Stimulated activated naive CD8-positive, alpha-beta T cell treated with anti-CD3 and anti-CD28 coated beads, Interleukin-15, amount 100 ng/mL, for 72 hours (primary cell): ENCODE data around the gene ALDH1A3.

Experiments
- ATAC-seq: fragments of 150-1000 bp; cut with Tn5 transposase; 2 replicates; pipeline ENCODE4 v1.10.0; 2021; ENCODE audit warnings: mild to moderate bottlenecking, moderate library complexity
- DNase-seq, 2 donors: peaks; one replicate each; pipeline ENCODE4 v3.0.0; 2021 to 2022
- H3K27ac Mint-ChIP-seq, 2 donors: one replicate each; pipeline ENCODE4 v1.8.0; 2022; ENCODE audit warnings: mild to moderate bottlenecking in 2 of 2, mixed read lengths in 2 of 2, moderate library complexity in 2 of 2
- H3K27me3 Mint-ChIP-seq: one replicate; pipeline ENCODE4 v1.8.0; 2022; ENCODE audit warnings: mixed read lengths
- H3K4me1 Mint-ChIP-seq: one replicate; pipeline ENCODE4 v1.8.0; 2022; ENCODE audit warnings: mild to moderate bottlenecking, mixed read lengths
- H3K4me3 Mint-ChIP-seq, 2 donors: one replicate each; pipeline ENCODE4 v1.8.0; 2022; ENCODE audit warnings: mild to moderate bottlenecking in 2 of 2, mixed read lengths in 2 of 2, moderate library complexity in 1 of 2
- H3K9me3 Mint-ChIP-seq, 2 donors: one replicate each; pipeline ENCODE4 v1.8.0; 2022; ENCODE audit warnings: mixed read lengths in 2 of 2

The ALDH1A3 gene

GRCh38 chr15:100889385-100890050 is 9.9 kb downstream of the ALDH1A3 start:
- Mint-ChIP-seq H3K4me1 (peaks cover 17% of the 10 kb centered on the region), H3K4me3 (no peak overlapping the region), H3K27me3 (peaks cover 88% of the 10 kb centered on the region), H3K27ac (peak overlapping the region in 1 of 2 donors; percentile 63), H3K9me3 (no peaks in the 10 kb centered on the region)
- DNase-seq (no peak), ATAC-seq (no peak)

GRCh38 chr15:100890051-100890720 is 10.6 kb downstream of the ALDH1A3 start:
- H3K27me3 Mint-ChIP-seq, result peaks cover 87% of the 10 kb centered on the region
- H3K4me3 Mint-ChIP-seq, result no peak overlapping the region
- DNase-seq (no peak), ATAC-seq (no peak)
- no peak overlapping the region for H3K27ac Mint-ChIP-seq
- no peaks in the 10 kb centered on the region for H3K9me3 Mint-ChIP-seq
- H3K4me1 Mint-ChIP-seq, result peaks cover 17% of the 10 kb centered on the region

- Mint-ChIP-seq H3K4me3 (no peak overlapping the region), H3K4me1 (peaks cover 17% of the 10 kb centered on the region), H3K9me3 (no peaks in the 10 kb centered on the region), H3K27me3 (peaks cover 87% of the 10 kb centered on the region), H3K27ac (no peak overlapping the region)
- DNase-seq, result no peak
- no peak for ATAC-seq
These were observed 11.2 kb downstream of the ALDH1A3 start for GRCh38 chr15:100890850-100891249.

DNA sequence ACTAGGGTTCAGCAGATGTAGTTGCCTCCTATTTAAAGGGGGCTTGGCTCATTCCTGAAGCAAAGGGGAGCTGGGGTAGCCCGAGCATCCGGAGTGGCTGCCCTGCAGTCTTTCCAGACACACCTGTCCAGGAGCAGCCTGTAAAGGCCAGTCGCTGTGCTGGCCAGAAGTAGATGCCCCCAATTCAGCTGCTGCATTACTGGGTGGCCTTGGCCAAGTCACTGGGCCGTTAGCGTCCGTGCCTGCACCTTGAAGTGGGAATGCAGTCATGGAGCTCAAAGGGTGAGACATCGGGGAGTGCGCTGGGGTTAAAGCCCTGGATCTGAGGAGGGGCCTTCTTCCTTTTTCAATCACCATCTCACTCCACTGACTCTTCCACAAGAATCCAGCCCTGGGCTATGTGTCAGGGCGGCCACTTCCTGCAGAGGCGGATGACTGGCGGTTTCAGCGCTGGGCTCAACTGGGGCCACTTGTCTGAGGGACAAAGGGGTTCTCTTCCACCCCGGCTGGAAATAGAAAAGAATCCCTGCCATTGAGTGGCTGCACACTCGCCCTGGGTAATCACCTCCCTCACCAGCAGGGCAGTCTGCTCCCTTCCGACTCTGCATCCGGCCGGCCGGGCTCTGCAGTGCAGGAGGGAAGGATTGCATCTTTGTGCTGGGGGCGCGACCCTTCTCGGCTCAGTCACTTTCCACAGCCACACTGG is 11.8 kb downstream of the ALDH1A3 start:
- H3K4me1 Mint-ChIP-seq, result peaks cover 17% of the 10 kb centered on the region

DNA sequence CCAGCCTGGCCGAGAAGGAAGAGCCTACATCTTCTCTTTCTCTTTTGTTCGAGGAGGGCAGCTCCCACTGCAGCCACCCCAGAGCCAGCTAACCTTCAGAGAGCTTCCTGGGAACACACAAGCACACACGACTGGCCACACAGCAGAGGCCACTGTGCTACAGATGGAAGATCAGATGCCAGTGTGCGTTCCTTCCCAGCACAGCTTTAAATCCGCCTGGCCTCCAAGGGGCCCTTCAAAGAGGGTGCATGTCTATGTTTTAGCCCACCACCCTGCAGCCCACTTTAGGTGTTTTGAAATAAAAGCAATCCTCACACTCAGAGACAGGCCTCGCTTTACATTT is 12.4 kb downstream of the ALDH1A3 start:
- H3K9me3 Mint-ChIP-seq, result no peaks in the 10 kb centered on the region
- DNase-seq (no peak), ATAC-seq (no peak)
- H3K27ac Mint-ChIP-seq, result no peak overlapping the region
- peaks cover 82% of the 10 kb centered on the region for H3K27me3 Mint-ChIP-seq
- H3K4me3 Mint-ChIP-seq, result no peak overlapping the region
- peaks cover 17% of the 10 kb centered on the region for H3K4me1 Mint-ChIP-seq

More for the DNA sequence above, 11.8 kb downstream of the ALDH1A3 start:
- H3K9me3 Mint-ChIP-seq, result no peaks in the 10 kb centered on the region
- ATAC-seq (no peak), DNase-seq (no peak)
- H3K27ac Mint-ChIP-seq, result no peak overlapping the region
- H3K27me3 Mint-ChIP-seq, result peaks cover 84% of the 10 kb centered on the region
- H3K4me3 Mint-ChIP-seq, result no peak overlapping the region

DNA sequence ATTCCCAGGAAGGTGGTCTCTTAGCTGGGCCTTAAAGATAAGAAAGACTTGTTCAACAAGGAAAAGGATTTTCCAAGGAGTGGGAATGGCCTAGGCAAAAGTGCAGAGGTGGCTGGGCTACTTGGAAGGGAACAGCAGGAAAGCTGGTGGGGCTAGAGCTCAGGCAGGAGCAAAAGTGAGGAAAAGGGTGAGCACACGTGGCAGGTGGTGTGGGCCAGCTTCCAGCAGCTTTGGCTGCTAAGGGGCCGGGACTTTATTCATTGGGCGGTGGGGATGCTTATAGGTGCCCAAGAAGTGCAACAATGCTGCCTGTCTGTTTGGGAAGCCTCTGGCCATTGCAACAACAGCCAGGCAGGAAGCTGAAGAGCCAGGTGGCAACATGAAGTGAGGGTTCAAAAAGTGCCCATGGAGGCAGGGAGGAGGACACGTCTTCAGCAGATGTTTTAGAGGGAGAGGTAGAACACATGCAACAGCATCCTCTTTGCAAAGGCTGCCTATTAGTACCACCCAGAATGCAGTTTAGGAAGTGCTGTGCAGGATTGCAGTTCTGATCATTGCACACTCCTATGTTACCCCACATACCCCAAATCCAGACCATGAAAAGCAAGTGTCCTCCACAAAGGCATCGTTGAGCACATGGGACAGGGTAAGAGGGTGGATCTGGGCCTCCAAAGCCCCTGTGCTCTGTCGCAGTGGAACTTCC is 13.8 kb downstream of the ALDH1A3 start:
- Mint-ChIP-seq H3K4me1 (peaks cover 17% of the 10 kb centered on the region), H3K27ac (no peak overlapping the region), H3K4me3 (no peak overlapping the region), H3K9me3 (no peaks in the 10 kb centered on the region), H3K27me3 (peaks cover 90% of the 10 kb centered on the region)
- DNase-seq, result no peak
- ATAC-seq, result no peak

GRCh38 chr15:100893964-100894295 is 14.3 kb downstream of the ALDH1A3 start:
- H3K4me1 Mint-ChIP-seq, result peaks cover 17% of the 10 kb centered on the region
- ATAC-seq, result no peak
- no peak overlapping the region for H3K4me3 Mint-ChIP-seq
- H3K27me3 Mint-ChIP-seq, result peaks cover 90% of the 10 kb centered on the region
- H3K27ac Mint-ChIP-seq, result no peak overlapping the region
- H3K9me3 Mint-ChIP-seq, result no peaks in the 10 kb centered on the region
- no peak for DNase-seq

DNA sequence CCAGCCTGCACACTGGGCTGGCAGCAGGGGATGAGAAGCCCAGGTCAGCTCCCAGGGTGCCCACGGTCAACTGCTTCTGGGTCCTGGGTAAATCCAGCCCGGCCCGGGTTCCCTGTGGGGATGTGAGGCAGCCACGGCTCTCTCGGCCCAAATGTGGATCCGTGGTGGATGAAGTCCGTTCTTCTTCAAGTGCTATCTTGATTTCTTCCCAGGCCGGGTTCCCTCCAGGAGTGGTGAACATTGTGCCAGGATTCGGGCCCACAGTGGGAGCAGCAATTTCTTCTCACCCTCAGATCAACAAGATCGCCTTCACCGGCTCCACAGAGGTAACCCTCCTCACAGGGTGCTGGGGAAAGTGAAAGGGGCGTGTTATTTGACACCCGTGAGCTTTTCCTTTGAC is 16.1 kb downstream of the ALDH1A3 start:
- Mint-ChIP-seq H3K9me3 (no peaks in the 10 kb centered on the region), H3K27ac (no peak overlapping the region), H3K27me3 (peaks cover 72% of the 10 kb centered on the region), H3K4me3 (no peak overlapping the region), H3K4me1 (peaks cover 5% of the 10 kb centered on the region)
- no peak for ATAC-seq
- no peak for DNase-seq

DNA sequence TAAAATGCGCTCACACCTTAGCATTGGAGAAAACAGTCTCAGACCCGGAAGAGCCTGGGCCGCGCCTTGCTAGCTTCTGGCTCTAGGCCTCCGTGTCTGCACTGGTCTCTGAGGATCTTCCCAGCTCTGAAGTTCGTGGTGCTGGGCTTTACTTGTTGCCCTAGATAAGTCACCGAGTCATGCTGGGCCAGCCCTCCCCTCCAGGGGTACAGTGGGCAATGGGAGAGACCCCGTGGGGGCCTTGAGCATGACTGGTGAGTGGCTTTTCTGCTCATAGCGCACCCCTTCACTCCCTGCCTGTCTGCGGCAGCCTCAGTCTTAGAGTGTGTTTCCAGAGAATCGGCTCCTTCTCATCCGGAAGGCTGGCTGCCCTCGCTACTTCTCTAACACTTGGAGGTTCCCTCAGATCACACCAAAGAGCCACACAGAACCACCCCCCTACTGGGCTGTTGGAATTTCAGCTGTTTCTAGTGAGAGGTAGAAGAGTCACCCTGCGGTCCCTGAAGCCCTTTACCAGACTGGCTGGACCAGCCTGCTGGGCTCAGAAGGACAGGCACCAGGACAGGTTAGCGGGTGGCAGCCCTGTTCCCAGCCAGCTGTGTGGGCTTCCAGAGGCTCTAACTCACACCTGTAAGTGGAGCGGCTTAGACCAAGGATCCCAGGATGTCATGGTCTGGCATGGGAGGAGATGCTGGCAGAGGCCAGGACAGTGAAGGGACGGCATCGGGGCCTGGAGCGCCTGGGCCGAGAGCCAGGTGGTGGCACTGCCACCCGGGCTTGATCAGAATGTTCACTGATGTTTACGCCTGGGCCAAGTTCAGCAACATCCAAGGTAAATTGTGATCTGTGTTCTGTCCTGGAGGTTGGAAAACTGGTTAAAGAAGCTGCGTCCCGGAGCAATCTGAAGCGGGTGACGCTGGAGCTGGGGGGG is 17.9 kb downstream of the ALDH1A3 start:
- ATAC-seq, result no peak
- no peaks in the 10 kb centered on the region for H3K9me3 Mint-ChIP-seq
- no peaks in the 10 kb centered on the region for H3K4me1 Mint-ChIP-seq

DNA sequence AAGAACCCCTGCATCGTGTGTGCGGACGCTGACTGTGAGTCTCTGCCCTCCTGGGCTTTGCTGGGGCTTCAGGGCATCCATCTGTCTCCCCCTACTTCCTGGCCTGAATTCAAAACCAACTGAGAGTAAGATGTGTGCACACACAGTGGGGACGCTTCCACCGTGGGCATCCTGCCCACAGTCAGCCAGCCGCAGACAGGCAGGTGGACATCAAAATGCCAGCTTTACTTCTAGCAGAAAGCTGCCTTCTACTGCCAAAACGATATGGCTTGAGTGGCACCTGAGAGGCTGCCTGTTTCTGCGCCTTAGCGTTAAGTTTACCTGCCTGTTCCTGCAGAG is 18.5 kb downstream of the ALDH1A3 start:
- Mint-ChIP-seq H3K4me1 (no peaks in the 10 kb centered on the region), H3K27me3 (peaks cover 48% of the 10 kb centered on the region), H3K9me3 (no peaks in the 10 kb centered on the region), H3K4me3 (no peak overlapping the region), H3K27ac (no peak overlapping the region)
- ATAC-seq (no peak), DNase-seq (no peak)

More for the DNA sequence above, 17.9 kb downstream of the ALDH1A3 start:
- Mint-ChIP-seq H3K4me3 (no peak overlapping the region), H3K27ac (no peak overlapping the region), H3K27me3 (peaks cover 55% of the 10 kb centered on the region)
- DNase-seq, result no peak

GRCh38 chr15:100898661-100899462 is 19.2 kb downstream of the ALDH1A3 start:
- no peak overlapping the region for H3K27ac Mint-ChIP-seq
- H3K4me1 Mint-ChIP-seq, result no peaks in the 10 kb centered on the region
- no peaks in the 10 kb centered on the region for H3K9me3 Mint-ChIP-seq
- DNase-seq (no peak), ATAC-seq (no peak)
- peaks cover 41% of the 10 kb centered on the region for H3K27me3 Mint-ChIP-seq
- H3K4me3 Mint-ChIP-seq, result no peak overlapping the region

GRCh38 chr15:100899601-100900000 is 20.0 kb downstream of the ALDH1A3 start:
- Mint-ChIP-seq H3K27me3 (peaks cover 33% of the 10 kb centered on the region), H3K9me3 (no peaks in the 10 kb centered on the region), H3K4me1 (no peaks in the 10 kb centered on the region), H3K4me3 (no peak overlapping the region), H3K27ac (no peak overlapping the region)
- DNase-seq, result no peak
- no peak for ATAC-seq

GRCh38 chr15:100900136-100900794 is 20.6 kb downstream of the ALDH1A3 start:
- no peak for ATAC-seq
- H3K9me3 Mint-ChIP-seq, result no peaks in the 10 kb centered on the region
- no peak overlapping the region for H3K4me3 Mint-ChIP-seq
- H3K27ac Mint-ChIP-seq, result no peak overlapping the region
- H3K27me3 Mint-ChIP-seq, result peaks cover 28% of the 10 kb centered on the region
- DNase-seq, result no peak
- H3K4me1 Mint-ChIP-seq, result no peaks in the 10 kb centered on the region

DNA sequence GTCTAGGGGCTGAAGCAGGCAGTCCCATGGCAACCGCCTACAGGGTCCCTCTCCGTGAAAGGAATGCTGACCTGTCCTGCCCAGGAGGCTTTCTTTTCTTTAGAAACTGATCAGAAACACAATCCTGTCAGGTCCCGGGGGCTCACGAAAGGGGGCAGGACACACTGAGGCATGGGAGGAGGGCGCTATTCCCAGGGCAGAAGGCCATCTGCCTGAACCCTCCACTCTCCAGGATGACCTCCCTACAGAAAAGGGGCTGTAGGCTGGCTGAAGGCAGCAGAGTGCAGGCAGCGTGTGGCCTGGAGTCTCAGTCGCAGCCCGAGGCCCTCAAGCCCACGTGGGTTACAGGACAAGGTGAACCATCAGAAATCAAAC is 21.2 kb downstream of the ALDH1A3 start:
- H3K27me3 Mint-ChIP-seq, result peaks cover 23% of the 10 kb centered on the region
- H3K4me1 Mint-ChIP-seq, result no peaks in the 10 kb centered on the region
- ATAC-seq, result no peak
- peak overlapping the region in 1 of 2 donors; percentile 34 for H3K27ac Mint-ChIP-seq
- no peak for DNase-seq
- H3K4me3 Mint-ChIP-seq, result no peak overlapping the region
- no peaks in the 10 kb centered on the region for H3K9me3 Mint-ChIP-seq
